SHP77 (cell line): ENCODE measurements around the gene PIEZO2.
"Not testable (repeated sequence)": the region's sequence is repeated elsewhere in the genome, so short reads cannot be mapped to it uniquely, and the experiment has no call there.

Experiments
- DNase-seq, 2 experiments: peaks; one replicate each; lab custom pipeline; 2025; lab: John Stamatoyannopoulos, UW

Gene PIEZO2

GRCh38 chr18:10927286-10927992, 221.9 kb downstream of the PIEZO2 start:
- DNase-seq = no peak

GRCh38 chr18:10926621-10927161, 222.7 kb downstream of the PIEZO2 start:
- no peak for DNase-seq

GRCh38 chr18:10924290-10924689, 225.1 kb downstream of the PIEZO2 start:
- DNase-seq = no peak

GRCh38 chr18:10923551-10924070, 225.8 kb downstream of the PIEZO2 start:
- DNase-seq = no peak

- no peak for DNase-seq
These were observed 226.2 kb downstream of the PIEZO2 start for GRCh38 chr18:10923141-10923540.

- not testable (repeated sequence) for DNase-seq
These were observed 226.7 kb downstream of the PIEZO2 start for GRCh38 chr18:10922712-10923111.

GRCh38 chr18:10920309-10920708, 229.1 kb downstream of the PIEZO2 start:
- not testable (repeated sequence) for DNase-seq

- DNase-seq = no peak
These were observed 229.5 kb downstream of the PIEZO2 start for GRCh38 chr18:10919851-10920250.

- DNase-seq = no peak
These were observed 232.5 kb downstream of the PIEZO2 start for GRCh38 chr18:10916865-10917264.

GRCh38 chr18:10916387-10916786, 233.0 kb downstream of the PIEZO2 start:
- DNase-seq = no peak

GRCh38 chr18:10915748-10916147, 233.6 kb downstream of the PIEZO2 start:
- not testable (repeated sequence) for DNase-seq

- DNase-seq = not testable (repeated sequence)
These were observed 234.8 kb downstream of the PIEZO2 start for GRCh38 chr18:10914610-10915009.

GRCh38 chr18:10913919-10914318, 235.4 kb downstream of the PIEZO2 start:
- no peak for DNase-seq

- no peak for DNase-seq
These were observed 236.4 kb downstream of the PIEZO2 start for GRCh38 chr18:10912790-10913545.

GRCh38 chr18:10909724-10910123, 239.6 kb downstream of the PIEZO2 start:
- DNase-seq = no peak

- DNase-seq = no peak
These were observed 240.6 kb downstream of the PIEZO2 start for GRCh38 chr18:10908760-10909159.

GRCh38 chr18:10907749-10908148, 241.6 kb downstream of the PIEZO2 start:
- no peak for DNase-seq

GRCh38 chr18:10901329-10901728, 248.0 kb downstream of the PIEZO2 start:
- no peak for DNase-seq

GRCh38 chr18:10900435-10900834, 248.9 kb downstream of the PIEZO2 start:
- DNase-seq = no peak

- DNase-seq = no peak
These were observed 249.9 kb downstream of the PIEZO2 start for GRCh38 chr18:10899481-10899880.

GRCh38 chr18:10898417-10898974, 250.9 kb downstream of the PIEZO2 start:
- no peak for DNase-seq

GRCh38 chr18:10896851-10897250, 252.5 kb downstream of the PIEZO2 start:
- DNase-seq = no peak

GRCh38 chr18:10895976-10896375, 253.4 kb downstream of the PIEZO2 start:
- no peak for DNase-seq
